GM23248 (cell line): ENCODE measurements around the gene DBH. TPM values are rescaled to one million over a fixed set of nuclear protein-coding genes. Genes with fewer than 3 reads are reported as not detected.

Experiments used
- DNase-seq: peaks from one replicate; pipeline ENCODE4 v3.0.0-alpha.2; 2015
- H2AFZ ChIP-seq: fragments of 200-600 bp; sonication (generic); 2 replicates; pipeline ENCODE4 v1.6.1; 2016; ENCODE audit warnings: antibody characterized with exemption
- H3F3A ChIP-seq: fragments of 200-600 bp; sonication (generic); 2 replicates; pipeline ENCODE4 v1.6.1; 2016; ENCODE audit warnings: mild to moderate bottlenecking, antibody characterized with exemption, mixed run types; ENCODE audit not compliant: insufficient read depth
- H3K27ac ChIP-seq: fragments of 200-600 bp; sonication (generic); 2 replicates; pipeline ENCODE4 v1.5.1; 2016; ENCODE audit warnings: mild to moderate bottlenecking
- H3K27me3 ChIP-seq: fragments of 200-600 bp; sonication (generic); replicated peaks from 2 replicates; pipeline ENCODE4 v1.6.1; 2016; ENCODE audit warnings: mild to moderate bottlenecking; ENCODE audit not compliant: insufficient read depth
- H3K36me3 ChIP-seq: fragments of 200-600 bp; sonication (generic); 2 replicates; pipeline ENCODE4 v1.6.1; 2016; ENCODE audit warnings: low read depth, mild to moderate bottlenecking
- H3K4me1 ChIP-seq: fragments of 200-600 bp; sonication (generic); 2 replicates; pipeline ENCODE4 v1.6.1; 2016; ENCODE audit warnings: mild to moderate bottlenecking; ENCODE audit not compliant: insufficient read depth
- H3K4me2 ChIP-seq: fragments of 200-600 bp; sonication (generic); one replicate; pipeline ENCODE4 v1.6.1; 2016; ENCODE audit warnings: mild to moderate bottlenecking; ENCODE audit not compliant: unreplicated experiment
- H3K4me3 ChIP-seq: fragments of 200-600 bp; sonication (generic); 2 replicates; pipeline ENCODE4 v1.5.1; 2016; ENCODE audit warnings: mild to moderate bottlenecking
- H3K79me2 ChIP-seq: fragments of 200-600 bp; sonication (generic); 2 replicates; pipeline ENCODE4 v1.6.1; 2016; ENCODE audit warnings: mild to moderate bottlenecking; ENCODE audit not compliant: insufficient read depth
- H3K9ac ChIP-seq: fragments of 200-600 bp; sonication (generic); 2 replicates; pipeline ENCODE4 v1.6.1; 2016; ENCODE audit warnings: mild to moderate bottlenecking
- H3K9me2 ChIP-seq: fragments of 200-600 bp; sonication (generic); 2 replicates; pipeline ENCODE4 v1.6.1; 2016; ENCODE audit warnings: mixed run types, mild to moderate bottlenecking, moderate library complexity; ENCODE audit not compliant: insufficient read depth
- H3K9me3 ChIP-seq: fragments of 200-600 bp; sonication (generic); one replicate; pipeline ENCODE4 v1.6.1; 2017; ENCODE audit warnings: low read depth
- H4K20me1 ChIP-seq: fragments of 200-600 bp; sonication (generic); 2 replicates; pipeline ENCODE4 v1.6.0; 2016; ENCODE audit not compliant: insufficient read depth
- EZH2 ChIP-seq: fragments of 200-600 bp; sonication (generic); IDR thresholded peaks from 2 replicates; pipeline ENCODE4 v1.6.1; 2018; ENCODE audit warnings: antibody characterized with exemption, mild to moderate bottlenecking; ENCODE audit not compliant: insufficient read depth, poor library complexity, severe bottlenecking
- EZH2phosphoT487 ChIP-seq: fragments of 200-600 bp; sonication (generic); IDR thresholded peaks from 2 replicates; pipeline ENCODE4 v1.6.1; 2018; ENCODE audit warnings: antibody characterized with exemption, moderate library complexity, mild to moderate bottlenecking, low read depth; ENCODE audit not compliant: insufficient read depth
- WGBS, 2 experiments: methylation state at CpG; one replicate each; pipeline ENCODE4 v1.1.6; 2015 to 2017; ENCODE audit warnings: low lambda C conversion rate in 2 of 2, low coverage in 1 of 2; ENCODE audit errors: missing lambda C conversion rate in 2 of 2; 5-methylcytosine and 5-hydroxymethylcytosine counted together
- in situ Hi-C: fragments of 300-500 bp; cut with MboI; formaldehyde crosslinking; loops from 2 replicates; pipeline ENCODE4 v1.15.0; 2020
- polyA plus RNA-seq: library from polyadenylated mRNA; unstranded; fragments of >200 nt; fragmentation: Nextera tagmentation; extraction: Ambion mirVana; gene quantifications from 2 replicates; pipeline ENCODE4 v1.2.1, GENCODE V29; 2016
- total RNA-seq: library from RNA; depleted of rRNA; stranded (reverse); fragments of >200 nt; shearing (Covaris generic); gene quantifications from 2 replicates; pipeline ENCODE4 v1.2.3, GENCODE V29; 2014

Gene DBH
- total and polyA plus RNA-seq, 2 experiments from 2014 or later, result not detected

DNA sequence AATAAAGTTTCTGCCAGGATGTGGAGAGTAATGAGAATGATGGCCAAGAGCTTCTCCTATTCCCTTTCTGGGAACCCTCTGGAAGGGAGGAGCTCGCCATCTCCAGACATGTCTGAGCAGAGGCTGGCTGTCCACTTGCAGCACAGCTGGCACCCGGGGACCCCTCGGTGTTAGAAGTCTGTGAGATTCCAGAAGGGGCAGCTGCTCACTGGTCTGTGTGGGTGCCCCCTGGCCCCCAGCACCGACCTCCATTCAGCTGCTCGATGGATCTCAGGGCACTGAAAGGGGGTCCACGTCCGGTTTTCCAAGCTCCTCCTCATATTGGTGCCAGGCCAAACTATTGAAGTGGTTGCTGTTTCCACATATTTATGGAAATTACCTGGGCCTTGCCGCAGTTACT lies 23.3 kb upstream of the DBH start:
- Histone ChIP-seq H3K4me3 (no peak overlapping the region), H3K4me1 (no peaks in the 10 kb centered on the region), H2AFZ (no peak overlapping the region), H3K36me3 (no peaks in the 10 kb centered on the region), H3K9ac (no peak overlapping the region), H3K79me2 (no peaks in the 10 kb centered on the region), H3F3A (no peaks in the 10 kb centered on the region), H3K27me3 (peaks cover 46% of the 10 kb centered on the region), H3K4me2 (no peak overlapping the region), H3K9me3 (no peaks in the 10 kb centered on the region), H4K20me1 (no peaks in the 10 kb centered on the region), H3K9me2 (no peaks in the 10 kb centered on the region), H3K27ac (no peak overlapping the region)
- in situ Hi-C loops, result no loop called here
- WGBS, 2 experiments, result 31 to 42% methylated on average over 8 of the region's 8 CpGs
- no peak for TF ChIP-seq EZH2phosphoT487
- no peak for DNase-seq

DNA sequence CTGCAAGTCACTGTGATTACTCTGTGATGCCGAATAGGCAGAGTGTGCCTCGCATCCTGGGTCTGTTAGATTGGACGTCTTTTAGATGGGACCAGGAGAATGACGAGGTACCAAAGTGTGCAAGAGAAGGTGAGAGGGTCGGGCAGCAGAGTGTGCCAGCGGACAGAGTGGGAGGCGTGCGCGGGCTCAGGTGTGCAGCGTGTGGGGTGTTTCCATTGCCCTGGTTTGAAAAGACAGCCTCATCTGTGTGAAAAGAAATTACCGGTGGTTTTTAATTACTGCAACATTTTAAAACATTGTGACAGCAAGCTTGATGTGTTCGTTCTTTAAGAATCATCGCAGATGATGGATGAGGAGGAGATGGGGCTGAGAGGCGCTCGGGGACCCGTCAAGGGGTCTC lies 22.7 kb upstream of the DBH start:
- H3K4me2 ChIP-seq, result no peak overlapping the region
- H3K9me3 ChIP-seq, result no peaks in the 10 kb centered on the region
- H3K9ac ChIP-seq, result no peak overlapping the region
- no peak for TF ChIP-seq EZH2
- no peak for TF ChIP-seq EZH2phosphoT487
- H3K9me2 ChIP-seq, result no peaks in the 10 kb centered on the region
- in situ Hi-C loops, result no loop called here
- no peak overlapping the region for H3K4me3 ChIP-seq
- H3K36me3 ChIP-seq, result no peaks in the 10 kb centered on the region
- WGBS, 2 experiments, result 52 to 53% methylated on average over 16 of the region's 16 CpGs
- no peaks in the 10 kb centered on the region for H3K79me2 ChIP-seq
- H3K27me3 ChIP-seq, result peaks cover 46% of the 10 kb centered on the region
- H4K20me1 ChIP-seq, result no peaks in the 10 kb centered on the region
- no peak overlapping the region for H2AFZ ChIP-seq
- no peaks in the 10 kb centered on the region for H3F3A ChIP-seq
- no peaks in the 10 kb centered on the region for H3K4me1 ChIP-seq
- no peak overlapping the region for H3K27ac ChIP-seq
- DNase-seq, result no peak

DNA sequence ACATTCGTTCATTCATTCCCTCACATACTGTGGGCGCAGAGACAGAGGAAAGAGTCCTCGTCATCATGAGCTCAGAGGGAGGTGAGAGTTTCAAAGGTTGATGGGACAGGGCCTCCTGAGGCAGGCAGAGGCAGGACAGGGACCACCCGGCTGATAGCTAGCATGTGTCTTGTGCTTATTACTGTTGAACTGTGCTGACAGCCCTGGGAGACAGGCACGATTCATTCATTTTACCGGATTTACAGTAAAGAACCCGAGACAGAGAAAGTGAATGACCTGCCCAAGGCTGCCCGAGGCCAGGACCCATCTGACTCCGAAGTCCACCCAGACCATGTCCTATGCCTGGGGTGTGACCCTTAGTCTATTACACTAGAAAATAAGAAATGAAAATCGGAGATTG lies 22.1 kb upstream of the DBH start:
- H3K9ac ChIP-seq, result no peak overlapping the region
- WGBS, 2 experiments, result 21 to 31% methylated on average over 10 of the region's 10 CpGs
- H3K4me3 ChIP-seq, result no peak overlapping the region
- H3K36me3 ChIP-seq, result no peaks in the 10 kb centered on the region
- TF ChIP-seq EZH2phosphoT487 (no peak), EZH2 (no peak)
- no peaks in the 10 kb centered on the region for H4K20me1 ChIP-seq
- H3K9me3 ChIP-seq, result no peaks in the 10 kb centered on the region
- peaks cover 52% of the 10 kb centered on the region for H3K27me3 ChIP-seq
- H3K9me2 ChIP-seq, result no peaks in the 10 kb centered on the region
- H3F3A ChIP-seq, result no peaks in the 10 kb centered on the region
- no peak overlapping the region for H2AFZ ChIP-seq
- H3K4me1 ChIP-seq, result no peaks in the 10 kb centered on the region
- H3K4me2 ChIP-seq, result no peak overlapping the region
- in situ Hi-C loops, result no loop called here
- DNase-seq, result no peak
- H3K79me2 ChIP-seq, result no peaks in the 10 kb centered on the region
- H3K27ac ChIP-seq, result no peak overlapping the region

DNA sequence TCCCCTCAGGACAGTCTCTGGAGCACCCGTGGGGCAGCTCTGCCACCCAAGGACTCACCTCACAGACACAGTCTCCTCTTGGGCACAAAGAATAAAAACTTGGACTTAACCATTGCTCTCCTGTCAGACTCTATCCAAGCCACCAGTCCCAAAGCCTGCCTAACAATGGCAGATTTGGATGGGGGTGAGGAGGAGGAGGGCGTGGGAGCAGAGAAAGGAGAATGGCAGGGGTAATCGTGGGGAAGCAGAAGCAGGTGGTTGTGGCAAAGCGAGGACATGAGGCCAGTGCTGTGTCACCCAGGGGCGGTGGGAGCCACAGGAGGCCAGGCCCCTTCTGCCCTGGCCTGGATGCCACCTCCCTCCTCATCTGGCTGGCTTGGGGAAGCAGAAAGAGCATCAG lies 21.5 kb upstream of the DBH start:
- DNase-seq, result no peak
- H3K4me1 ChIP-seq, result no peaks in the 10 kb centered on the region
- H3K27me3 ChIP-seq, result peaks cover 55% of the 10 kb centered on the region

DNA sequence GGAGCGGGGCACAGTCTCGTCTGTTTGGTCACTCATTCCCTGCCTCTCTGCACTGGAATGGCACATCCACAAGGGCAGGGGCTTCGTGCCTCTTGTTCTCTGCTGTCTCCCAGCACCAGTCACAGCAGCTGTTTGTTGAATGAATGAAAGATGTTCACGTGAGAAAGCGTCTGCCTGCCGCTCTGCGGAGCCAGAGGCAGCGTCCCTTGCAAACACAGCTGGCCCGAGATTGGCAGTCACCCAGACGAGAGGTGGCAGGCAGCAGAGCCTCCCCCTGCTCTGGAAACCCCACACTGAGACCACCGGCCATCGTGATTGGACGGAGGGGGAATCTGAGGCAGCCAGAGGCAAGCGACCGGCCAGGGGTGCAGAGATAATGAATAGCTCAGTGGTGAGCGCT lies 21.0 kb upstream of the DBH start:
- Histone ChIP-seq H3K9me3 (no peaks in the 10 kb centered on the region), H3K4me3 (no peak overlapping the region), H3F3A (no peaks in the 10 kb centered on the region), H3K27me3 (peaks cover 55% of the 10 kb centered on the region), H3K9me2 (no peaks in the 10 kb centered on the region), H4K20me1 (no peaks in the 10 kb centered on the region), H2AFZ (no peak overlapping the region), H3K79me2 (no peaks in the 10 kb centered on the region), H3K4me2 (no peak overlapping the region), H3K4me1 (no peaks in the 10 kb centered on the region), H3K36me3 (no peaks in the 10 kb centered on the region), H3K27ac (no peak overlapping the region), H3K9ac (no peak overlapping the region)
- in situ Hi-C loops, result no loop called here
- no peak for DNase-seq
- 31 to 33% methylated on average over 15 to 16 of the region's 16 CpGs for WGBS, 2 experiments
- TF ChIP-seq EZH2 (no peak), EZH2phosphoT487 (no peak)

More for the DNA sequence above, 21.5 kb upstream of the DBH start:
- Histone ChIP-seq H3K9ac (no peak overlapping the region), H3K9me2 (no peaks in the 10 kb centered on the region), H2AFZ (no peak overlapping the region), H3K27ac (no peak overlapping the region), H3K4me2 (no peak overlapping the region), H3K79me2 (no peaks in the 10 kb centered on the region), H3K9me3 (no peaks in the 10 kb centered on the region), H3F3A (no peaks in the 10 kb centered on the region), H4K20me1 (no peaks in the 10 kb centered on the region), H3K4me3 (no peak overlapping the region), H3K36me3 (no peaks in the 10 kb centered on the region)
- 26 to 27% methylated on average over 3 to 5 of the region's 5 CpGs for WGBS, 2 experiments
- TF ChIP-seq EZH2 (no peak), EZH2phosphoT487 (no peak)
- in situ Hi-C loops, result no loop called here
